WTC11 (cell line): ENCODE results near the gene KIRREL3.

ENCODE experiments used
- ELF4 ChIP-seq: sonication (generic); formaldehyde crosslinking; IDR thresholded peaks from 2 replicates; pipeline ENCODE4 v1.8.1; 2022; ENCODE audit warnings: low read depth, mild to moderate bottlenecking, moderate library complexity, missing genetic modification reagents
- GTF2I ChIP-seq: fragments of 250-450 bp; sonication (Bioruptor Pico); conservative IDR thresholded peaks from 2 replicates; pipeline ENCODE4 v1.4.0; 2021; ENCODE audit warnings: mild to moderate bottlenecking
- KAT7 ChIP-seq: sonication (generic); formaldehyde crosslinking; IDR thresholded peaks from 2 replicates; pipeline ENCODE4 v1.8.1; 2023; ENCODE audit warnings: missing genetic modification reagents, mild to moderate bottlenecking, borderline replicate concordance
- TP53 ChIP-seq: sonication (generic); formaldehyde crosslinking; IDR thresholded peaks from 2 replicates; pipeline ENCODE4 v1.8.1; 2023; ENCODE audit warnings: mild to moderate bottlenecking, missing genetic modification reagents
- TF ChIP-seq, protein P1 (sequence below): sonication (generic); formaldehyde crosslinking; IDR thresholded peaks from 2 replicates; pipeline ENCODE4 v1.8.1; 2023; ENCODE audit warnings: mild to moderate bottlenecking, missing genetic modification reagents, moderate library complexity
- TF ChIP-seq, protein P2 (sequence below): sonication (generic); formaldehyde crosslinking; conservative IDR thresholded peaks from 2 replicates; pipeline ENCODE4 v1.8.1; 2022; ENCODE audit warnings: mild to moderate bottlenecking, missing genetic modification reagents

DNA sequence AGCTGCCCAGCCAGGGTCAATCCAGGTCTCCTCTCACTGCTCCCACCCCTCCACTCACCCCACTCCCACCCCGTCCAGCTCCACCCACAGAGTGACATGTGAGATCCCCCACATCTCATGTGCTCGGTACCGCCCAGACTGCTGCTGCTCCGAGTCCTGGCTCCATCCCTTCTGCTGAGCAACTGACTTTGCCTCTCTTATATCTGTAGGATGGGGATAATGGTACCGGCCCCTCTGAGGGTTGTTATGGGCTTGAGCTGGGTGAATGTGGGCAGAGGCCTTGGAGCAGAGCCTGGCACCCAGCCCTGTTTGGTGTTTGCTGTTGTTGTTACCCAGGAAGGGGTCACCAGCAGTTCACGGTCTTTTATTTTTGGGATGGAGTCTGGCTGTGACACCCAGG is 568.0 kb downstream of the KIRREL3 start:
- TF ChIP-seq GTF2I (CRISPR knock-in tag): no peak
- TF ChIP-seq, protein P1, sequence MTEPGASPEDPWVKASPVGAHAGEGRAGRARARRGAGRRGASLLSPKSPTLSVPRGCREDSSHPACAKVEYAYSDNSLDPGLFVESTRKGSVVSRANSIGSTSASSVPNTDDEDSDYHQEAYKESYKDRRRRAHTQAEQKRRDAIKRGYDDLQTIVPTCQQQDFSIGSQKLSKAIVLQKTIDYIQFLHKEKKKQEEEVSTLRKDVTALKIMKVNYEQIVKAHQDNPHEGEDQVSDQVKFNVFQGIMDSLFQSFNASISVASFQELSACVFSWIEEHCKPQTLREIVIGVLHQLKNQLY (CRISPR knock-in tag): no peak
- no peak for TF ChIP-seq ELF4 (CRISPR knock-in tag)
- TF ChIP-seq KAT7 (CRISPR knock-in tag): no peak
- no peak for TF ChIP-seq TP53 (CRISPR knock-in tag)
- TF ChIP-seq, protein P2, sequence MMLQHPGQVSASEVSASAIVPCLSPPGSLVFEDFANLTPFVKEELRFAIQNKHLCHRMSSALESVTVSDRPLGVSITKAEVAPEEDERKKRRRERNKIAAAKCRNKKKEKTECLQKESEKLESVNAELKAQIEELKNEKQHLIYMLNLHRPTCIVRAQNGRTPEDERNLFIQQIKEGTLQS: no peak
